Transverse colon (tissue), 4 donors: ENCODE results near the gene MZF1.

ENCODE experiments used
- EP300 ChIP-seq: sonication (generic); formaldehyde crosslinking; IDR thresholded peaks from one replicate; pipeline ENCODE4 v1.6.1; 2017; ENCODE audit warnings: antibody characterized with exemption, low read depth
- POLR2A ChIP-seq: fragments of 450-650 bp; IDR thresholded peaks from one replicate; pipeline ENCODE4 v1.6.1; 2016; ENCODE audit warnings: antibody characterized with exemption, mild to moderate bottlenecking, moderate library complexity
- POLR2AphosphoS5 ChIP-seq, 3 donors: sonication (generic); formaldehyde crosslinking; IDR thresholded peaks; one replicate each; pipeline ENCODE4 v1.6.1; 2016; ENCODE audit warnings: antibody characterized with exemption in 3 of 3
- TF ChIP-seq, protein P1 (sequence below), 5 experiments: fragments of 200-600 bp in 3 of 5; fragments of 450-650 bp in 2 of 5; sonication (generic) in 3 of 5; IDR thresholded peaks; 1 replicate in 2 of 5; 2 replicates in 3 of 5; pipeline ENCODE4 v1.5.1; 2016 to 2017; ENCODE audit warnings: antibody characterized with exemption in 5 of 5, inconsistent platforms in 3 of 5, mild to moderate bottlenecking in 2 of 5, moderate library complexity in 1 of 5

DNA sequence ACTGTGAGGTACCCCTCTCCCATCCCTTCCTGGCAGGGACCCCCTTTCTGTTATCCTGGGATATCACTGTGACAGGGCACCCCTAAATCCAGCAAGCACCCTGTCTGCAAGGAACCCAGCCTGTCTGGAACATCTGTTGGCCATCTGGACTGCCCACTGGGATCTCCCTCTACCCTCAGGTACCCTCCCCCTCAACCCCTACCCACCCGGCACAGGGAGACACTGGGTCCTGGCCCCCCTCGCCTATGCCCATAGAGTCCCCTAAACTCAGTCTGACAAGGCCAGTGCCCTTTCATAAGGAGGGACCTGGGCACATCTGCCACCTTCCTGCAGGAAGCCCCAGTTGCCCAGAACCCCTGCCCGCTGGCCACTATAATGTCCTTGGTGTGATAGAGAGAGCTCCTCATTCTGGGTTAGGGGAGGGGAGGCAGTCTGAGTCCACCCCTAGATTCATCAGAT is 58.5 kb downstream of the MZF1 start:
- no peak for TF ChIP-seq POLR2A
- TF ChIP-seq, protein P1, sequence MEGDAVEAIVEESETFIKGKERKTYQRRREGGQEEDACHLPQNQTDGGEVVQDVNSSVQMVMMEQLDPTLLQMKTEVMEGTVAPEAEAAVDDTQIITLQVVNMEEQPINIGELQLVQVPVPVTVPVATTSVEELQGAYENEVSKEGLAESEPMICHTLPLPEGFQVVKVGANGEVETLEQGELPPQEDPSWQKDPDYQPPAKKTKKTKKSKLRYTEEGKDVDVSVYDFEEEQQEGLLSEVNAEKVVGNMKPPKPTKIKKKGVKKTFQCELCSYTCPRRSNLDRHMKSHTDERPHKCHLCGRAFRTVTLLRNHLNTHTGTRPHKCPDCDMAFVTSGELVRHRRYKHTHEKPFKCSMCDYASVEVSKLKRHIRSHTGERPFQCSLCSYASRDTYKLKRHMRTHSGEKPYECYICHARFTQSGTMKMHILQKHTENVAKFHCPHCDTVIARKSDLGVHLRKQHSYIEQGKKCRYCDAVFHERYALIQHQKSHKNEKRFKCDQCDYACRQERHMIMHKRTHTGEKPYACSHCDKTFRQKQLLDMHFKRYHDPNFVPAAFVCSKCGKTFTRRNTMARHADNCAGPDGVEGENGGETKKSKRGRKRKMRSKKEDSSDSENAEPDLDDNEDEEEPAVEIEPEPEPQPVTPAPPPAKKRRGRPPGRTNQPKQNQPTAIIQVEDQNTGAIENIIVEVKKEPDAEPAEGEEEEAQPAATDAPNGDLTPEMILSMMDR (IDR thresholded peaks at IDR 0.05) = no peak
- TF ChIP-seq EP300 = no peak
- no peak for TF ChIP-seq POLR2AphosphoS5 (IDR thresholded peaks at IDR 0.05)
